ENCODE data around the gene PCDHGA2.

The PCDHGA2 gene

GRCh38 chr5:141356133-141356532 lies 17.6 kb downstream of the PCDHGA2 start:
- H3K4me3 ChIP-seq (IDR thresholded peaks at IDR 0.05; ENCODE audit: insufficient read depth, low read depth, low read length), result no peak overlapping the region
- no peaks in the 10 kb centered on the region for H3K4me1 ChIP-seq (ENCODE audit: low read depth, poor library complexity, severe bottlenecking)
- H4K20me1 ChIP-seq (ENCODE audit: insufficient read depth), result no peaks in the 10 kb centered on the region
- no peak overlapping the region for H2AFZ ChIP-seq (ENCODE audit: low read depth)
- no peaks in the 10 kb centered on the region for H3K79me2 ChIP-seq (ENCODE audit: insufficient read depth, low read depth)
- no peak overlapping the region for H3K9ac ChIP-seq
- no peak overlapping the region for H3K27ac ChIP-seq
- TF ChIP-seq CTCF (conservative IDR thresholded peaks at IDR 0.05; ENCODE audit: low read depth, low read length), result no peak
- H3K4me2 ChIP-seq, result no peak overlapping the region
- no peaks in the 10 kb centered on the region for H3K36me3 ChIP-seq (ENCODE audit: insufficient read depth)
- no peaks in the 10 kb centered on the region for H3K27me3 ChIP-seq (ENCODE audit: insufficient read depth, low read depth)

GRCh38 chr5:141356950-141357349 lies 18.4 kb downstream of the PCDHGA2 start:
- Histone ChIP-seq H3K36me3 (ENCODE audit: insufficient read depth) (no peaks in the 10 kb centered on the region), H3K4me1 (ENCODE audit: low read depth, poor library complexity, severe bottlenecking) (no peaks in the 10 kb centered on the region), H3K27ac (no peak overlapping the region), H3K79me2 (ENCODE audit: insufficient read depth, low read depth) (no peaks in the 10 kb centered on the region), H4K20me1 (ENCODE audit: insufficient read depth) (no peaks in the 10 kb centered on the region), H3K4me3 (IDR thresholded peaks at IDR 0.05; ENCODE audit: insufficient read depth, low read depth, low read length) (no peak overlapping the region), H3K27me3 (ENCODE audit: insufficient read depth, low read depth) (no peaks in the 10 kb centered on the region), H3K9ac (no peak overlapping the region), H3K4me2 (no peak overlapping the region), H2AFZ (ENCODE audit: low read depth) (no peak overlapping the region)
- no peak for TF ChIP-seq CTCF (conservative IDR thresholded peaks at IDR 0.05; ENCODE audit: low read depth, low read length)

GRCh38 chr5:141359790-141360426 lies 21.3 kb downstream of the PCDHGA2 start, which contains the start of gene PCDHGB2:
Gene PCDHGB2, plus strand, starts transcription at chr5:141359994. Its CDS starts 142 bp downstream, at chr5:141360136.
- H2AFZ ChIP-seq (ENCODE audit: low read depth), result no peak within 1 kb of the TSS
- H3K27me3 ChIP-seq (ENCODE audit: insufficient read depth, low read depth), result no peaks in the 10 kb centered on the region
- no peaks in the 10 kb centered on the region for H3K36me3 ChIP-seq (ENCODE audit: insufficient read depth)
- no peaks in the 10 kb centered on the region for H3K79me2 ChIP-seq (ENCODE audit: insufficient read depth, low read depth)
- H3K4me2 ChIP-seq, result no peak within 1 kb of the TSS
- H4K20me1 ChIP-seq (ENCODE audit: insufficient read depth), result no peaks in the 10 kb centered on the region
- H3K27ac ChIP-seq, result no peak within 1 kb of the TSS
- no peak for TF ChIP-seq CTCF (conservative IDR thresholded peaks at IDR 0.05; ENCODE audit: low read depth, low read length)
- no peak within 1 kb of the TSS for H3K4me3 ChIP-seq (IDR thresholded peaks at IDR 0.05; ENCODE audit: insufficient read depth, low read depth, low read length)
- H3K9ac ChIP-seq, result no peak within 1 kb of the TSS
- no peaks in the 10 kb centered on the region for H3K4me1 ChIP-seq (ENCODE audit: low read depth, poor library complexity, severe bottlenecking)

- Histone ChIP-seq H3K9ac (no peak overlapping the region), H3K79me2 (ENCODE audit: insufficient read depth, low read depth) (no peaks in the 10 kb centered on the region), H4K20me1 (ENCODE audit: insufficient read depth) (no peaks in the 10 kb centered on the region), H3K4me3 (IDR thresholded peaks at IDR 0.05; ENCODE audit: insufficient read depth, low read depth, low read length) (no peak overlapping the region), H3K36me3 (ENCODE audit: insufficient read depth) (no peaks in the 10 kb centered on the region), H3K27me3 (ENCODE audit: insufficient read depth, low read depth) (no peaks in the 10 kb centered on the region), H3K27ac (no peak overlapping the region), H2AFZ (ENCODE audit: low read depth) (no peak overlapping the region), H3K4me2 (no peak overlapping the region), H3K4me1 (ENCODE audit: low read depth, poor library complexity, severe bottlenecking) (no peaks in the 10 kb centered on the region)
- TF ChIP-seq CTCF (conservative IDR thresholded peaks at IDR 0.05; ENCODE audit: low read depth, low read length), result no peak
Measured at GRCh38 chr5:141360685-141361084, 22.1 kb downstream of the PCDHGA2 start.

All from KMS-11 (cell line).